OCI-LY3 (cell line): ENCODE measurements around the gene GRAP2.

Experiments used
- EZH2phosphoT487 ChIP-seq: fragments of 200-600 bp; shearing (Covaris generic); IDR thresholded peaks from 2 replicates; pipeline ENCODE4 v1.6.1; 2018; ENCODE audit warnings: antibody characterized with exemption, mixed run types, low read depth
- TF ChIP-seq, protein P1 (sequence below): fragments of 200-600, 300-600 bp; sonication (generic); IDR thresholded peaks from 2 replicates; pipeline ENCODE4 v1.5.1; 2014; ENCODE audit warnings: antibody characterized with exemption, low read length, low read depth

DNA sequence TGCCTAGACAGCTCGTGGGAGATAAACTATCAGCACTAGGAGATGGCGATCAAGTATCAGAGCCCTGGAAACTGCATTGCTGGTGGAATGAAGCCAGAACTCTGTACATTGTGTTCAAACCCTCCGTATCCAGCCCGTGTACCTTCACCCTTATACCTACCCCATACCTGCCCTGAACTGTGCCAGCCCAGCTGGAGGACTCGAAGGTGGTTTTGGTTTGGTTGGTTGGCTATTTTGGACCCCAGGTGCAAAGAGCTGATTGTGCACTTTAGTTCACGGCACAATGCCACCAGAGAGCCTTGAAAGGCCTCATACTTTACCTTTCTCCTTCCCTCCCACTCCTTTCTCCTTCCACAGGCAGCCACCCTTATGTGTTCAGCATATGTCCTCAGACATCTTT, 109.9 kb downstream of the GRAP2 start:
- TF ChIP-seq, protein P1, sequence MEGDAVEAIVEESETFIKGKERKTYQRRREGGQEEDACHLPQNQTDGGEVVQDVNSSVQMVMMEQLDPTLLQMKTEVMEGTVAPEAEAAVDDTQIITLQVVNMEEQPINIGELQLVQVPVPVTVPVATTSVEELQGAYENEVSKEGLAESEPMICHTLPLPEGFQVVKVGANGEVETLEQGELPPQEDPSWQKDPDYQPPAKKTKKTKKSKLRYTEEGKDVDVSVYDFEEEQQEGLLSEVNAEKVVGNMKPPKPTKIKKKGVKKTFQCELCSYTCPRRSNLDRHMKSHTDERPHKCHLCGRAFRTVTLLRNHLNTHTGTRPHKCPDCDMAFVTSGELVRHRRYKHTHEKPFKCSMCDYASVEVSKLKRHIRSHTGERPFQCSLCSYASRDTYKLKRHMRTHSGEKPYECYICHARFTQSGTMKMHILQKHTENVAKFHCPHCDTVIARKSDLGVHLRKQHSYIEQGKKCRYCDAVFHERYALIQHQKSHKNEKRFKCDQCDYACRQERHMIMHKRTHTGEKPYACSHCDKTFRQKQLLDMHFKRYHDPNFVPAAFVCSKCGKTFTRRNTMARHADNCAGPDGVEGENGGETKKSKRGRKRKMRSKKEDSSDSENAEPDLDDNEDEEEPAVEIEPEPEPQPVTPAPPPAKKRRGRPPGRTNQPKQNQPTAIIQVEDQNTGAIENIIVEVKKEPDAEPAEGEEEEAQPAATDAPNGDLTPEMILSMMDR = no peak
- TF ChIP-seq EZH2phosphoT487 = no peak
